Liver (tissue), 9 donors: ENCODE results near the gene RPS6KA2. TPM values are rescaled to one million over a fixed set of nuclear protein-coding genes. Genes with fewer than 3 reads are reported as not detected.

Experiments
- DNase-seq: peaks from one replicate; pipeline ENCODE4 v3.0.0-alpha.2; 2017; ENCODE audit warnings: low spot score
- H3K27ac ChIP-seq, 2 donors: one replicate each; pipeline ENCODE4 v1.7.0; 2013; ENCODE audit warnings: inconsistent platforms in 2 of 2, low read length in 2 of 2, control low read depth in 1 of 2, low read depth in 1 of 2, mild to moderate bottlenecking in 1 of 2
- H3K27me3 ChIP-seq, 4 donors: one replicate each; pipeline versions ENCODE4 v1.6.1 to v1.7.0; 2013; ENCODE audit warnings: low read length in 3 of 4, inconsistent platforms in 1 of 4, mild to moderate bottlenecking in 1 of 4, moderate library complexity in 1 of 4; ENCODE audit not compliant: control insufficient read depth in 4 of 4, insufficient read depth in 4 of 4
- H3K36me3 ChIP-seq, 4 donors: one replicate each; pipeline versions ENCODE4 v1.6.1 to v1.7.0; 2013; ENCODE audit warnings: low read length in 3 of 4, mild to moderate bottlenecking in 3 of 4, low read depth in 1 of 4, moderate library complexity in 1 of 4; ENCODE audit not compliant: control insufficient read depth in 4 of 4, insufficient read depth in 3 of 4
- H3K4me1 ChIP-seq, 4 donors: one replicate each; pipeline versions ENCODE4 v1.6.1 to v1.7.0; 2013; ENCODE audit warnings: low read length in 3 of 4, mild to moderate bottlenecking in 3 of 4, moderate library complexity in 1 of 4; ENCODE audit not compliant: control insufficient read depth in 4 of 4, insufficient read depth in 4 of 4
- H3K4me3 ChIP-seq, 3 donors: one replicate each; pipeline versions ENCODE4 v1.6.1 to v1.7.0; 2013; ENCODE audit warnings: low read length in 3 of 3, control low read depth in 1 of 3, low read depth in 1 of 3, mild to moderate bottlenecking in 1 of 3
- H3K9ac ChIP-seq, 2 donors: one replicate each; pipeline ENCODE4 v1.7.0; 2013; ENCODE audit warnings: low read length in 2 of 2, mild to moderate bottlenecking in 2 of 2, moderate library complexity in 2 of 2, control low read depth in 1 of 2, low read depth in 1 of 2
- H3K9me3 ChIP-seq, 4 donors: one replicate each; pipeline versions ENCODE4 v1.6.1 to v1.7.0; 2013; ENCODE audit warnings: low read length in 3 of 4; ENCODE audit not compliant: control insufficient read depth in 4 of 4
- CTCF ChIP-seq: fragments of 150-350 bp; IDR thresholded peaks from 2 replicates; pipeline ENCODE4 v1.5.1; 2017; ENCODE audit warnings: improper control_type of control experiment, low read depth, low read length; ENCODE audit not compliant: missing input control
- EGR1 ChIP-seq, 2 donors: IDR thresholded peaks; 2 replicates each; pipeline ENCODE4 v1.6.1; 2016 to 2018; ENCODE audit warnings: antibody characterized with exemption in 2 of 2, low read depth in 2 of 2
- FOXA1 ChIP-seq: IDR thresholded peaks from 2 replicates; pipeline ENCODE4 v1.6.1; 2016; ENCODE audit warnings: antibody characterized with exemption
- GABPA ChIP-seq, 2 donors: IDR thresholded peaks in 1 of 2; conservative IDR thresholded peaks in 1 of 2; 2 replicates each; pipeline ENCODE4 v1.6.1; 2016; ENCODE audit warnings: antibody characterized with exemption in 2 of 2, mild to moderate bottlenecking in 1 of 2, moderate library complexity in 1 of 2
- JUND ChIP-seq, 2 donors: IDR thresholded peaks; 2 replicates each; pipeline ENCODE4 v1.6.1; 2016; ENCODE audit warnings: antibody characterized with exemption in 2 of 2
- MAX ChIP-seq: IDR thresholded peaks from 2 replicates; pipeline ENCODE4 v1.6.1; 2016; ENCODE audit warnings: antibody characterized with exemption
- RAD21 ChIP-seq, 2 donors: IDR thresholded peaks; 2 replicates each; pipeline ENCODE4 v1.6.1; 2016; ENCODE audit warnings: antibody characterized with exemption in 2 of 2, mild to moderate bottlenecking in 2 of 2
- REST ChIP-seq: IDR thresholded peaks from 2 replicates; pipeline ENCODE4 v1.6.1; 2016; ENCODE audit warnings: antibody characterized with exemption, mild to moderate bottlenecking
- RXRA ChIP-seq, 2 donors: IDR thresholded peaks; 2 replicates each; pipeline ENCODE4 v1.6.1; 2017 to 2018; ENCODE audit warnings: antibody characterized with exemption in 2 of 2, mild to moderate bottlenecking in 1 of 2
- SP1 ChIP-seq: IDR thresholded peaks from 2 replicates; pipeline ENCODE4 v1.6.1; 2018; ENCODE audit warnings: antibody characterized with exemption, mild to moderate bottlenecking
- YY1 ChIP-seq: IDR thresholded peaks from 2 replicates; pipeline ENCODE4 v1.6.1; 2016; ENCODE audit warnings: antibody characterized with exemption, mild to moderate bottlenecking
- WGBS: extraction: QIAGEN DNeasy Blood & Tissue Kit; methylation state at CpG from one replicate; pipeline ENCODE4 v1.1.7; 2013; 5-methylcytosine and 5-hydroxymethylcytosine counted together
- polyA plus RNA-seq, 2 donors: library from polyadenylated mRNA; stranded (reverse) in 1 of 2; unstranded in 1 of 2; fragments of 200-250 nt in 1 of 2; fragments of >200 nt in 1 of 2; fragmentation: Nextera tagmentation in 1 of 2; extraction: Ambion mirVana in 1 of 2; gene quantifications; one replicate each; pipeline versions ENCODE4 v1.2.1 to v1.2.3, GENCODE V29; 2013 to 2015
- total RNA-seq, 2 donors: library from RNA; depleted of rRNA; stranded (reverse); fragments of >200 nt; gene quantifications; one replicate each; pipeline ENCODE4 v1.2.3, GENCODE V29; 2014
- donor health status: healthy.
- donor health status: healthy.
- donor health status: healthy.
- donor health status: healthy.
- donor health status: healthy.

The RPS6KA2 gene
- total and polyA plus RNA-seq, 4 donors: 2.5 to 9.0 (median 5.0) TPM

- TF ChIP-seq RXRA (IDR thresholded peaks at IDR 0.05): no peak
- H3K27ac ChIP-seq: no peak overlapping the region
- peaks cover 0 to 5% (median 0%) of the 10 kb centered on the region in 4 donors for H3K4me1 ChIP-seq
- H3K27me3 ChIP-seq: peaks cover 0 to 2% (median 0%) of the 10 kb centered on the region in 4 donors
- H3K9me3 ChIP-seq: no peaks in the 10 kb centered on the region
- WGBS: 66% methylated on average over 14 of the region's 14 CpGs
- H3K9ac ChIP-seq: no peak overlapping the region
- DNase-seq: no peak
- no peaks in the 10 kb centered on the region for H3K36me3 ChIP-seq
- H3K4me3 ChIP-seq: no peak overlapping the region
Observed at GRCh38 chr6:166672624-166673206, 45.7 kb upstream of the RPS6KA2 start.

- H3K4me3 ChIP-seq: no peak overlapping the region
- WGBS: 51% methylated on average over 12 of the region's 12 CpGs
- peaks cover 0 to 2% (median 0%) of the 10 kb centered on the region in 4 donors for H3K27me3 ChIP-seq
- no peaks in the 10 kb centered on the region for H3K36me3 ChIP-seq
- no peak overlapping the region for H3K27ac ChIP-seq
- no peaks in the 10 kb centered on the region for H3K9me3 ChIP-seq
- no peak for DNase-seq
- no peak overlapping the region for H3K9ac ChIP-seq
- H3K4me1 ChIP-seq: peaks cover 0 to 5% (median 0%) of the 10 kb centered on the region in 4 donors
- TF ChIP-seq CTCF (no peak), SP1 (no peak), FOXA1 (no peak), RAD21 (IDR thresholded peaks at IDR 0.05) (no peak), YY1 (no peak), REST (no peak)
Observed at GRCh38 chr6:166672146-166672545, 45.1 kb upstream of the RPS6KA2 start.

- Histone ChIP-seq H3K27me3 (peaks cover 0 to 2% (median 0%) of the 10 kb centered on the region in 4 donors), H3K36me3 (no peaks in the 10 kb centered on the region), H3K27ac (no peak overlapping the region), H3K9me3 (no peaks in the 10 kb centered on the region), H3K9ac (no peak overlapping the region), H3K4me1 (peaks cover 0 to 5% (median 0%) of the 10 kb centered on the region in 4 donors), H3K4me3 (no peak overlapping the region)
- WGBS: 24% methylated on average over 13 of the region's 13 CpGs
- DNase-seq: no peak
- TF ChIP-seq JUND (IDR thresholded peaks at IDR 0.05): no peak
- no peak for TF ChIP-seq EGR1 (IDR thresholded peaks at IDR 0.05; ENCODE audit: low read depth in 2 of 2)
- TF ChIP-seq YY1: no peak
- TF ChIP-seq CTCF: no peak
- no peak for TF ChIP-seq SP1
- TF ChIP-seq FOXA1: no peak
- TF ChIP-seq GABPA (IDR thresholded peaks at IDR 0.05 in 1 of 2, conservative IDR thresholded peaks at IDR 0.05 in 1 of 2): no peak
- no peak for TF ChIP-seq MAX
Observed at GRCh38 chr6:166671434-166672081, 44.5 kb upstream of the RPS6KA2 start.
